H1 (cell line): ENCODE measurements around the gene S100A6.

ENCODE experiments used
- CHD1 ChIP-seq: IDR thresholded peaks from 2 replicates; pipeline ENCODE4 v1.6.1; 2012; ENCODE audit warnings: low read depth, low read length, improper control_type of control experiment
- GABPA ChIP-seq: IDR thresholded peaks from 2 replicates; pipeline ENCODE4 v1.6.1; 2011; ENCODE audit warnings: mild to moderate bottlenecking, low read length, moderate library complexity, borderline replicate concordance; ENCODE audit not compliant: insufficient read depth
- JUND ChIP-seq: IDR thresholded peaks from 2 replicates; pipeline ENCODE4 v1.6.1; 2011; ENCODE audit warnings: mild to moderate bottlenecking, improper control_type of control experiment, low read length
- POLR2AphosphoS5 ChIP-seq: IDR thresholded peaks from 2 replicates; pipeline ENCODE4 v1.6.1; 2011; ENCODE audit warnings: low read depth, low read length
- SP1 ChIP-seq: IDR thresholded peaks from 2 replicates; pipeline ENCODE4 v1.6.1; 2011; ENCODE audit warnings: low read depth, low read length
- TEAD4 ChIP-seq: IDR thresholded peaks from 2 replicates; pipeline ENCODE4 v1.6.1; 2012; ENCODE audit warnings: low read depth, low read length, inconsistent platforms, mixed read lengths
- TF ChIP-seq, protein P1 (sequence below), 3 experiments: IDR thresholded peaks; 1 replicate in 2 of 3; 2 replicates in 1 of 3; pipeline versions ENCODE4 v1.5.1 to v1.6.1; 2011; ENCODE audit warnings: low read length in 3 of 3, mild to moderate bottlenecking in 3 of 3, inconsistent platforms in 2 of 3, low read depth in 1 of 3, moderate library complexity in 1 of 3; ENCODE audit not compliant: insufficient read depth in 1 of 3; ENCODE audit errors: control extremely low read depth in 1 of 3
- TF ChIP-seq, protein P2 (sequence below): fragments of 300-600 bp; sonication (generic); IDR thresholded peaks from 2 replicates; pipeline ENCODE4 v1.7.1; 2012; ENCODE audit warnings: low read length, moderate library complexity, mild to moderate bottlenecking, inconsistent platforms; ENCODE audit not compliant: insufficient replicate concordance

DNA sequence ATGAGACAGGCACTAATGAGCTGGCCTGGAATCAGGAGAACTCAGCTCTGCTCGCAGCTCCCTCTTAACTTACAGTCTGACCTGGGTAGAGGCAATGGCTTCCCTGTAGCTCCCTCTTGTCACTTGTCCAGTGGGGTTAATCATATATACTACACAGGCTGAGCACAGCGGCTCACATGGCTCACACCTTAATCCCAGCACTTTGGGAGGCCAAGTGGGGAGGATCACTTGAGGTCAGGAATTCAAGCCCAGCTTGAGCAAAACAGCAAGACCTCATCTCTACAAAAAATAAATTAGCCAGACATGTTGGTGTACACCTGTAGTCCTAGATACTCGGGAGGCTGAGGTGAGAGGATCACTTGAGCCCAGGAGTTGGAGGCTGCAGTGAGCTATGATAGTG, 4.2 kb downstream of the S100A6 start:
- TF ChIP-seq SP1 (no peak), POLR2AphosphoS5 (no peak), GABPA (no peak), TEAD4 (no peak), CHD1 (no peak), JUND (no peak)
- TF ChIP-seq, protein P1, sequence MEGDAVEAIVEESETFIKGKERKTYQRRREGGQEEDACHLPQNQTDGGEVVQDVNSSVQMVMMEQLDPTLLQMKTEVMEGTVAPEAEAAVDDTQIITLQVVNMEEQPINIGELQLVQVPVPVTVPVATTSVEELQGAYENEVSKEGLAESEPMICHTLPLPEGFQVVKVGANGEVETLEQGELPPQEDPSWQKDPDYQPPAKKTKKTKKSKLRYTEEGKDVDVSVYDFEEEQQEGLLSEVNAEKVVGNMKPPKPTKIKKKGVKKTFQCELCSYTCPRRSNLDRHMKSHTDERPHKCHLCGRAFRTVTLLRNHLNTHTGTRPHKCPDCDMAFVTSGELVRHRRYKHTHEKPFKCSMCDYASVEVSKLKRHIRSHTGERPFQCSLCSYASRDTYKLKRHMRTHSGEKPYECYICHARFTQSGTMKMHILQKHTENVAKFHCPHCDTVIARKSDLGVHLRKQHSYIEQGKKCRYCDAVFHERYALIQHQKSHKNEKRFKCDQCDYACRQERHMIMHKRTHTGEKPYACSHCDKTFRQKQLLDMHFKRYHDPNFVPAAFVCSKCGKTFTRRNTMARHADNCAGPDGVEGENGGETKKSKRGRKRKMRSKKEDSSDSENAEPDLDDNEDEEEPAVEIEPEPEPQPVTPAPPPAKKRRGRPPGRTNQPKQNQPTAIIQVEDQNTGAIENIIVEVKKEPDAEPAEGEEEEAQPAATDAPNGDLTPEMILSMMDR (IDR thresholded peaks at IDR 0.05; ENCODE audit: control extremely low read depth in 1 of 3, insufficient read depth in 1 of 3, low read depth in 1 of 3, low read length in 3 of 3) = no peak
- TF ChIP-seq, protein P2, sequence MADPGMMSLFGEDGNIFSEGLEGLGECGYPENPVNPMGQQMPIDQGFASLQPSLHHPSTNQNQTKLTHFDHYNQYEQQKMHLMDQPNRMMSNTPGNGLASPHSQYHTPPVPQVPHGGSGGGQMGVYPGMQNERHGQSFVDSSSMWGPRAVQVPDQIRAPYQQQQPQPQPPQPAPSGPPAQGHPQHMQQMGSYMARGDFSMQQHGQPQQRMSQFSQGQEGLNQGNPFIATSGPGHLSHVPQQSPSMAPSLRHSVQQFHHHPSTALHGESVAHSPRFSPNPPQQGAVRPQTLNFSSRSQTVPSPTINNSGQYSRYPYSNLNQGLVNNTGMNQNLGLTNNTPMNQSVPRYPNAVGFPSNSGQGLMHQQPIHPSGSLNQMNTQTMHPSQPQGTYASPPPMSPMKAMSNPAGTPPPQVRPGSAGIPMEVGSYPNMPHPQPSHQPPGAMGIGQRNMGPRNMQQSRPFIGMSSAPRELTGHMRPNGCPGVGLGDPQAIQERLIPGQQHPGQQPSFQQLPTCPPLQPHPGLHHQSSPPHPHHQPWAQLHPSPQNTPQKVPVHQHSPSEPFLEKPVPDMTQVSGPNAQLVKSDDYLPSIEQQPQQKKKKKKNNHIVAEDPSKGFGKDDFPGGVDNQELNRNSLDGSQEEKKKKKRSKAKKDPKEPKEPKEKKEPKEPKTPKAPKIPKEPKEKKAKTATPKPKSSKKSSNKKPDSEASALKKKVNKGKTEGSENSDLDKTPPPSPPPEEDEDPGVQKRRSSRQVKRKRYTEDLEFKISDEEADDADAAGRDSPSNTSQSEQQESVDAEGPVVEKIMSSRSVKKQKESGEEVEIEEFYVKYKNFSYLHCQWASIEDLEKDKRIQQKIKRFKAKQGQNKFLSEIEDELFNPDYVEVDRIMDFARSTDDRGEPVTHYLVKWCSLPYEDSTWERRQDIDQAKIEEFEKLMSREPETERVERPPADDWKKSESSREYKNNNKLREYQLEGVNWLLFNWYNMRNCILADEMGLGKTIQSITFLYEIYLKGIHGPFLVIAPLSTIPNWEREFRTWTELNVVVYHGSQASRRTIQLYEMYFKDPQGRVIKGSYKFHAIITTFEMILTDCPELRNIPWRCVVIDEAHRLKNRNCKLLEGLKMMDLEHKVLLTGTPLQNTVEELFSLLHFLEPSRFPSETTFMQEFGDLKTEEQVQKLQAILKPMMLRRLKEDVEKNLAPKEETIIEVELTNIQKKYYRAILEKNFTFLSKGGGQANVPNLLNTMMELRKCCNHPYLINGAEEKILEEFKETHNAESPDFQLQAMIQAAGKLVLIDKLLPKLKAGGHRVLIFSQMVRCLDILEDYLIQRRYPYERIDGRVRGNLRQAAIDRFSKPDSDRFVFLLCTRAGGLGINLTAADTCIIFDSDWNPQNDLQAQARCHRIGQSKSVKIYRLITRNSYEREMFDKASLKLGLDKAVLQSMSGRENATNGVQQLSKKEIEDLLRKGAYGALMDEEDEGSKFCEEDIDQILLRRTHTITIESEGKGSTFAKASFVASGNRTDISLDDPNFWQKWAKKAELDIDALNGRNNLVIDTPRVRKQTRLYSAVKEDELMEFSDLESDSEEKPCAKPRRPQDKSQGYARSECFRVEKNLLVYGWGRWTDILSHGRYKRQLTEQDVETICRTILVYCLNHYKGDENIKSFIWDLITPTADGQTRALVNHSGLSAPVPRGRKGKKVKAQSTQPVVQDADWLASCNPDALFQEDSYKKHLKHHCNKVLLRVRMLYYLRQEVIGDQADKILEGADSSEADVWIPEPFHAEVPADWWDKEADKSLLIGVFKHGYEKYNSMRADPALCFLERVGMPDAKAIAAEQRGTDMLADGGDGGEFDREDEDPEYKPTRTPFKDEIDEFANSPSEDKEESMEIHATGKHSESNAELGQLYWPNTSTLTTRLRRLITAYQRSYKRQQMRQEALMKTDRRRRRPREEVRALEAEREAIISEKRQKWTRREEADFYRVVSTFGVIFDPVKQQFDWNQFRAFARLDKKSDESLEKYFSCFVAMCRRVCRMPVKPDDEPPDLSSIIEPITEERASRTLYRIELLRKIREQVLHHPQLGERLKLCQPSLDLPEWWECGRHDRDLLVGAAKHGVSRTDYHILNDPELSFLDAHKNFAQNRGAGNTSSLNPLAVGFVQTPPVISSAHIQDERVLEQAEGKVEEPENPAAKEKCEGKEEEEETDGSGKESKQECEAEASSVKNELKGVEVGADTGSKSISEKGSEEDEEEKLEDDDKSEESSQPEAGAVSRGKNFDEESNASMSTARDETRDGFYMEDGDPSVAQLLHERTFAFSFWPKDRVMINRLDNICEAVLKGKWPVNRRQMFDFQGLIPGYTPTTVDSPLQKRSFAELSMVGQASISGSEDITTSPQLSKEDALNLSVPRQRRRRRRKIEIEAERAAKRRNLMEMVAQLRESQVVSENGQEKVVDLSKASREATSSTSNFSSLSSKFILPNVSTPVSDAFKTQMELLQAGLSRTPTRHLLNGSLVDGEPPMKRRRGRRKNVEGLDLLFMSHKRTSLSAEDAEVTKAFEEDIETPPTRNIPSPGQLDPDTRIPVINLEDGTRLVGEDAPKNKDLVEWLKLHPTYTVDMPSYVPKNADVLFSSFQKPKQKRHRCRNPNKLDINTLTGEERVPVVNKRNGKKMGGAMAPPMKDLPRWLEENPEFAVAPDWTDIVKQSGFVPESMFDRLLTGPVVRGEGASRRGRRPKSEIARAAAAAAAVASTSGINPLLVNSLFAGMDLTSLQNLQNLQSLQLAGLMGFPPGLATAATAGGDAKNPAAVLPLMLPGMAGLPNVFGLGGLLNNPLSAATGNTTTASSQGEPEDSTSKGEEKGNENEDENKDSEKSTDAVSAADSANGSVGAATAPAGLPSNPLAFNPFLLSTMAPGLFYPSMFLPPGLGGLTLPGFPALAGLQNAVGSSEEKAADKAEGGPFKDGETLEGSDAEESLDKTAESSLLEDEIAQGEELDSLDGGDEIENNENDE = no peak
